SK-N-SH treated with all-trans-retinoic acid at 6 μM for 48 hours (cell line): ENCODE measurements around the gene MYCT1.

Source experiments
- BACH2 ChIP-seq: fragments of 250-450 bp; sonication (Bioruptor Pico); IDR thresholded peaks from 2 replicates; pipeline ENCODE4 v1.9.0; 2021; ENCODE audit warnings: mild to moderate bottlenecking, borderline replicate concordance
- ESRRG ChIP-seq: fragments of 250-450 bp; sonication (Bioruptor Pico); IDR thresholded peaks from 2 replicates; pipeline ENCODE4 v1.6.1; 2021; ENCODE audit warnings: mild to moderate bottlenecking
- GLIS3 ChIP-seq: fragments of 250-450 bp; sonication (Bioruptor Pico); IDR thresholded peaks from 2 replicates; pipeline ENCODE4 v1.5.0; 2020; ENCODE audit warnings: mild to moderate bottlenecking, moderate library complexity
- RARB ChIP-seq: fragments of 250-450 bp; sonication (Bioruptor Pico); IDR thresholded peaks from 2 replicates; pipeline ENCODE4 v1.8.0; 2021; ENCODE audit warnings: mild to moderate bottlenecking, moderate library complexity
- TCF4 ChIP-seq: fragments of 250-450 bp; sonication (Bioruptor Pico); IDR thresholded peaks from 2 replicates; pipeline ENCODE4 v1.8.0; 2021; ENCODE audit warnings: mild to moderate bottlenecking, moderate library complexity, borderline replicate concordance
- TF ChIP-seq, protein P1 (sequence below): fragments of 250-450 bp; sonication (Bioruptor Pico); IDR thresholded peaks from 2 replicates; pipeline ENCODE4 v1.8.0; 2020; ENCODE audit warnings: mild to moderate bottlenecking, moderate library complexity, borderline replicate concordance
- TF ChIP-seq, protein P2 (sequence below): fragments of 250-450 bp; sonication (Bioruptor Pico); IDR thresholded peaks from 2 replicates; pipeline ENCODE4 v1.5.1; 2020; ENCODE audit warnings: low read depth, mild to moderate bottlenecking, moderate library complexity

DNA sequence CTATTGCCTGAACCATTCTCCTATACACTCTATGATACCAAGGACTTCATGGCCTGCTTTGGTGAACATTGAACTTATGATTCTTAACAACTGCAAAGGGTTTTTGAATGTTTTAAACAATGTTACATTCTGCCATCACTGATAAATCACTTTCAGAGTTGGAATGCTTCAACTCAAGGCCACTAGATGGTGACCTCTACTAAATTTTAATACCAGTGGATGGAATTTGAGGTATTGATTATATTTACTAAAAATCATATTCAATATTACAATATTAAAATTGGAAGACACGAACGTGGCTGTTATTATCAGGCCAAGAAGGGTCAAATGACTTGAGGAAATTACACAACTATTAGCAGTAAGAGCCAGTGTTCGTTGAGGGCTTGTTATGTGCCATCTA is 18.6 kb downstream of the MYCT1 start:
- TF ChIP-seq, protein P1, sequence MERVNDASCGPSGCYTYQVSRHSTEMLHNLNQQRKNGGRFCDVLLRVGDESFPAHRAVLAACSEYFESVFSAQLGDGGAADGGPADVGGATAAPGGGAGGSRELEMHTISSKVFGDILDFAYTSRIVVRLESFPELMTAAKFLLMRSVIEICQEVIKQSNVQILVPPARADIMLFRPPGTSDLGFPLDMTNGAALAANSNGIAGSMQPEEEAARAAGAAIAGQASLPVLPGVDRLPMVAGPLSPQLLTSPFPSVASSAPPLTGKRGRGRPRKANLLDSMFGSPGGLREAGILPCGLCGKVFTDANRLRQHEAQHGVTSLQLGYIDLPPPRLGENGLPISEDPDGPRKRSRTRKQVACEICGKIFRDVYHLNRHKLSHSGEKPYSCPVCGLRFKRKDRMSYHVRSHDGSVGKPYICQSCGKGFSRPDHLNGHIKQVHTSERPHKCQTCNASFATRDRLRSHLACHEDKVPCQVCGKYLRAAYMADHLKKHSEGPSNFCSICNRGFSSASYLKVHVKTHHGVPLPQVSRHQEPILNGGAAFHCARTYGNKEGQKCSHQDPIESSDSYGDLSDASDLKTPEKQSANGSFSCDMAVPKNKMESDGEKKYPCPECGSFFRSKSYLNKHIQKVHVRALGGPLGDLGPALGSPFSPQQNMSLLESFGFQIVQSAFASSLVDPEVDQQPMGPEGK (CRISPR knock-in tag), result no peak
- TF ChIP-seq RARB (CRISPR knock-in tag) (no peak), TCF4 (no peak), ESRRG (CRISPR knock-in tag) (no peak), GLIS3 (no peak), BACH2 (CRISPR knock-in tag) (no peak)
- TF ChIP-seq, protein P2, sequence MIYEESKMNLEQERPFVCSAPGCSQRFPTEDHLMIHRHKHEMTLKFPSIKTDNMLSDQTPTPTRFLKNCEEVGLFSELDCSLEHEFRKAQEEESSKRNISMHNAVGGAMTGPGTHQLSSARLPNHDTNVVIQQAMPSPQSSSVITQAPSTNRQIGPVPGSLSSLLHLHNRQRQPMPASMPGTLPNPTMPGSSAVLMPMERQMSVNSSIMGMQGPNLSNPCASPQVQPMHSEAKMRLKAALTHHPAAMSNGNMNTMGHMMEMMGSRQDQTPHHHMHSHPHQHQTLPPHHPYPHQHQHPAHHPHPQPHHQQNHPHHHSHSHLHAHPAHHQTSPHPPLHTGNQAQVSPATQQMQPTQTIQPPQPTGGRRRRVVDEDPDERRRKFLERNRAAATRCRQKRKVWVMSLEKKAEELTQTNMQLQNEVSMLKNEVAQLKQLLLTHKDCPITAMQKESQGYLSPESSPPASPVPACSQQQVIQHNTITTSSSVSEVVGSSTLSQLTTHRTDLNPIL (CRISPR knock-in tag), result no peak
